NB4 (cell line): ENCODE results near the gene KLF2.

Experiments
- CTCF ChIP-seq: IDR thresholded peaks from one replicate; pipeline ENCODE4 v1.5.1; 2012; ENCODE audit warnings: low read depth, low read length
- MAX ChIP-seq: IDR thresholded peaks from 2 replicates; pipeline ENCODE4 v1.6.1; 2011; ENCODE audit warnings: low read depth, low read length
- MYC ChIP-seq: IDR thresholded peaks from 2 replicates; pipeline ENCODE4 v1.6.1; 2011; ENCODE audit warnings: low read depth, low read length

GRCh38 chr19:16340092-16340491, 15.5 kb downstream of the KLF2 start:
- TF ChIP-seq CTCF (no peak), MAX (no peak), MYC (no peak)
